ENCODE results near the gene TH. TPM values are rescaled to one million over a fixed set of nuclear protein-coding genes. Genes with fewer than 3 reads are reported as not detected.
"Not testable (repeated sequence)": the region's sequence is repeated elsewhere in the genome, so short reads cannot be mapped to it uniquely, and the experiment has no call there.

Gene TH
- total RNA-seq, 4 donors from 2014 or later: 0.27 TPM; not detected in 2

- no CpG with 5 or more reads among the region's 7 CpGs for WGBS, 2 donors (ENCODE audit: low coverage in 1 of 2)
- no peak for ATAC-seq
- no peak overlapping the region for H3K4me3 ChIP-seq
Observed at GRCh38 chr11:2195756-2196088, 24.1 kb upstream of the TH start.

GRCh38 chr11:2194877-2195755 lies 23.5 kb upstream of the TH start:
- Histone ChIP-seq H3K27ac (no peak overlapping the region), H3K4me1 (no peaks in the 10 kb centered on the region), H3K27me3 (peaks cover 57% of the 10 kb centered on the region), H3K36me3 (no peaks in the 10 kb centered on the region), H3K9me3 (no peaks in the 10 kb centered on the region), H3K4me3 (no peak overlapping the region)
- WGBS, 2 donors (ENCODE audit: low coverage in 1 of 2): 59% methylated on average over 3 of the region's 24 CpGs; no CpG with 5 or more reads in 1 of the 2 donors
- ATAC-seq: no peak
- no peak for TF ChIP-seq POLR2AphosphoS5 (IDR thresholded peaks at IDR 0.05)
- no peak for TF ChIP-seq POLR2A (IDR thresholded peaks at IDR 0.05)
- TF ChIP-seq CTCF (IDR thresholded peaks at IDR 0.05): peak in 3 of 4 experiments; percentile 42 to 74 (median 61)
- no peak for TF ChIP-seq EP300 (IDR thresholded peaks at IDR 0.05)

More at GRCh38 chr11:2195756-2196088, 24.1 kb upstream of the TH start:
- TF ChIP-seq EP300 (IDR thresholded peaks at IDR 0.05) (no peak), CTCF (IDR thresholded peaks at IDR 0.05) (no peak), POLR2AphosphoS5 (IDR thresholded peaks at IDR 0.05) (no peak), POLR2A (IDR thresholded peaks at IDR 0.05) (no peak)
- Histone ChIP-seq H3K27me3 (peaks cover 51% of the 10 kb centered on the region), H3K36me3 (no peaks in the 10 kb centered on the region), H3K4me1 (no peaks in the 10 kb centered on the region), H3K9me3 (no peaks in the 10 kb centered on the region), H3K27ac (no peak overlapping the region)

- ATAC-seq: not testable (repeated sequence)
- WGBS, 2 donors (ENCODE audit: low coverage in 1 of 2): no CpG with 5 or more reads among the region's 20 CpGs
Observed at GRCh38 chr11:2193888-2194595, 22.4 kb upstream of the TH start.

GRCh38 chr11:2193099-2193887 lies 21.7 kb upstream of the TH start:
- Histone ChIP-seq H3K36me3 (no peaks in the 10 kb centered on the region), H3K9me3 (no peaks in the 10 kb centered on the region), H3K4me1 (no peaks in the 10 kb centered on the region), H3K27ac (no peak overlapping the region), H3K4me3 (no peak overlapping the region), H3K27me3 (peaks cover 75% of the 10 kb centered on the region)
- no peak for TF ChIP-seq POLR2AphosphoS5 (IDR thresholded peaks at IDR 0.05)
- no peak for TF ChIP-seq POLR2A (IDR thresholded peaks at IDR 0.05)
- TF ChIP-seq CTCF (IDR thresholded peaks at IDR 0.05): no peak
- ATAC-seq: no peak
- 57 to 100% methylated on average over 2 to 5 of the region's 26 CpGs for WGBS, 2 donors (ENCODE audit: low coverage in 1 of 2)

More at GRCh38 chr11:2193888-2194595, 22.4 kb upstream of the TH start:
- not testable (repeated sequence) for H3K36me3 ChIP-seq, H3K4me1 ChIP-seq, H3K27ac ChIP-seq, H3K9me3 ChIP-seq, H3K4me3 ChIP-seq
- H3K27me3 ChIP-seq: peaks cover 67% of the 10 kb centered on the region

- ATAC-seq: no peak
- Histone ChIP-seq H3K27ac (no peak overlapping the region), H3K36me3 (no peaks in the 10 kb centered on the region), H3K4me1 (no peaks in the 10 kb centered on the region), H3K27me3 (peaks cover 83% of the 10 kb centered on the region), H3K4me3 (no peak overlapping the region), H3K9me3 (no peaks in the 10 kb centered on the region)
- TF ChIP-seq CTCF (IDR thresholded peaks at IDR 0.05): no peak
- TF ChIP-seq POLR2AphosphoS5 (IDR thresholded peaks at IDR 0.05): no peak
- no peak for TF ChIP-seq POLR2A (IDR thresholded peaks at IDR 0.05)
- TF ChIP-seq EP300 (IDR thresholded peaks at IDR 0.05): no peak
- WGBS, 2 donors (ENCODE audit: low coverage in 1 of 2): no CpG with 5 or more reads among the region's 10 CpGs
Observed at GRCh38 chr11:2192435-2192834, 20.8 kb upstream of the TH start.

Data from gastroesophageal sphincter (tissue), 4 donors.